Endothelial cell (in vitro differentiated cells): ENCODE measurements around the gene CASP9. TPM values are rescaled to one million over a fixed set of nuclear protein-coding genes. Genes with fewer than 3 reads are reported as not detected.

ENCODE experiments used
- DNase-seq: peaks from one replicate; pipeline ENCODE4 v3.0.0; 2021; ENCODE audit warnings: low spot score
- H3K27ac Mint-ChIP-seq: one replicate; pipeline ENCODE4 v1.8.0; 2021; ENCODE audit warnings: mixed read lengths, inconsistent platforms; ENCODE audit not compliant: unreplicated experiment
- H3K27me3 Mint-ChIP-seq: one replicate; pipeline ENCODE4 v1.8.0; 2021; ENCODE audit warnings: mild to moderate bottlenecking, moderate library complexity, mixed read lengths, inconsistent platforms; ENCODE audit not compliant: unreplicated experiment
- H3K36me3 Mint-ChIP-seq: one replicate; pipeline ENCODE4 v1.8.0; 2021; ENCODE audit warnings: mild to moderate bottlenecking, low read depth, mixed read lengths, inconsistent platforms; ENCODE audit not compliant: unreplicated experiment
- H3K4me1 Mint-ChIP-seq: one replicate; pipeline ENCODE4 v1.8.0; 2021; ENCODE audit warnings: mild to moderate bottlenecking, mixed read lengths, inconsistent platforms; ENCODE audit not compliant: unreplicated experiment
- H3K4me3 Mint-ChIP-seq: one replicate; pipeline ENCODE4 v1.8.0; 2021; ENCODE audit warnings: mild to moderate bottlenecking, mixed read lengths, inconsistent platforms; ENCODE audit not compliant: unreplicated experiment
- H3K9me3 Mint-ChIP-seq: one replicate; pipeline ENCODE4 v1.8.0; 2021; ENCODE audit warnings: mixed read lengths, inconsistent platforms; ENCODE audit not compliant: unreplicated experiment
- total RNA-seq: library from RNA; stranded (reverse); fragmentation: NEBNext Ultra II Directional; extraction: Animal tissue kit (Norgen Biotek cat#: 25700); gene quantifications from one replicate; pipeline ENCODE4 v1.2.1, GENCODE V29; 2021; ENCODE audit not compliant: unreplicated experiment
- TF ChIP-seq, protein P1 (sequence below): fragments of 200-600 bp; sonication (generic); IDR thresholded peaks from one replicate; pipeline ENCODE4 v1.5.0; 2021; ENCODE audit warnings: antibody characterized with exemption; ENCODE audit not compliant: unreplicated experiment

Gene CASP9
- total RNA-seq, 1 donor from 2014 or later = 12.0 TPM

DNA sequence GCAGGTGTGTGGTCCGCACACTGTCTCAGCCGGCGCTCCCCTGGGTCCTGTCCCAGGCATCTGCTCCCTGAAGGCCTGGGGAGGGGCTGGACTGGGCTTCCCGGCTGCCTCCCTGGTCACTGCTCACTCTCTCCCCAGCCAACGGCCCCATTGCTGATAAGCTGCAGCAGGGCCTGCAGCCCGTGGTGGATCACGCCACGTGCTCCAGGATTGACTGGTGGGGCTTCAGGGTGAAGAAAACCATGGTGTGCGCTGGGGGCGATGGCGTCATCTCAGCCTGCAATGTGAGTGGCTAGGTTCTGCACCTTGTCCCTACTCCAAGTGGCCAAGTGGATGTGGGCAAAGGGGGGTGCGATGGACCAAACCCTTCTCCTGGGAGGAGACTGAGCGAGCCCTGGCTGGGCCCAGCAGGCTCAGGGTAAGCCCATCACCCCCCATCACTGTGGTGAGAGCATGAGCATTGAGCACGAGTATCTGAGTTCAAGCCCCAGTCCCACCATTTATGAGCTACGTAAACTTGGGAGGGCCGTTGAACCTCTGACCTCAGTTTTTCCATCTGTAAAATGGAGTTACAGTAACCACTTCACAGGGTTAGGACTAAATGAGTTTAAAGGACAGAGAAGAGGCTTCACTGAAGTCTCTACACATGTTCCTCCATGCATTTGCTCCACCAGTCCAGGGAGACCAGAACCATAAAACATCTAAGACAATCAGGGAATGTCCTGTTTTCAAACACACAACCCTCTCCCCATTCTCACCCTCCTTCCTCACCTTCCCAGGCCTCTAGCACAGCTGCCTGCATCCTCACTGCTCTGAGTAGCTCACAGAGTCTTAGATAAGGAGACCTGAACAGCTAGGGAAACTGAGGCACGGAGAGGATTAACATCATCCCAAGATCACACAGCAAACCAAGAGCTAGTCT lies 79.3 kb downstream of the CASP9 start:
- Mint-ChIP-seq H3K36me3 (peaks cover 4% of the 10 kb centered on the region), H3K4me1 (peaks cover 2% of the 10 kb centered on the region), H3K4me3 (no peak overlapping the region)

DNA sequence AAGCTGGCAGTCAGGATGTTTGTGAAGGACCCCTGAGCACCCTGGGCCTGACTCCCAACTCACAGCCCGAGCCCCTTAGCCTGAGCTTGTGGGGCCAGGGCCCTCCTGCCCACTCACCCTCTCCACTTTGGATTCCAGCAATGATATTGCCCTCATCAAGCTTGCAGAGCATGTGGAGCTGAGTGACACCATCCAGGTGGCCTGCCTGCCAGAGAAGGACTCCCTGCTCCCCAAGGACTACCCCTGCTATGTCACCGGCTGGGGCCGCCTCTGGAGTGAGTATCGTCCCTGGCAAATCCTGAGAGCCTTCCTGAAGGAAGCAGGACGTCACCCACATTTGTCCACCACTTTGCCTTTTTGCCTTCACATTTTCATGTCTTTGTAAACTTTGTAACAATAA lies 80.7 kb downstream of the CASP9 start:
- Mint-ChIP-seq H3K27me3 (peaks cover 5% of the 10 kb centered on the region), H3K36me3 (peaks cover 4% of the 10 kb centered on the region), H3K27ac (no peak overlapping the region), H3K4me3 (no peak overlapping the region), H3K4me1 (peaks cover 2% of the 10 kb centered on the region), H3K9me3 (no peaks in the 10 kb centered on the region)
- TF ChIP-seq, protein P1, sequence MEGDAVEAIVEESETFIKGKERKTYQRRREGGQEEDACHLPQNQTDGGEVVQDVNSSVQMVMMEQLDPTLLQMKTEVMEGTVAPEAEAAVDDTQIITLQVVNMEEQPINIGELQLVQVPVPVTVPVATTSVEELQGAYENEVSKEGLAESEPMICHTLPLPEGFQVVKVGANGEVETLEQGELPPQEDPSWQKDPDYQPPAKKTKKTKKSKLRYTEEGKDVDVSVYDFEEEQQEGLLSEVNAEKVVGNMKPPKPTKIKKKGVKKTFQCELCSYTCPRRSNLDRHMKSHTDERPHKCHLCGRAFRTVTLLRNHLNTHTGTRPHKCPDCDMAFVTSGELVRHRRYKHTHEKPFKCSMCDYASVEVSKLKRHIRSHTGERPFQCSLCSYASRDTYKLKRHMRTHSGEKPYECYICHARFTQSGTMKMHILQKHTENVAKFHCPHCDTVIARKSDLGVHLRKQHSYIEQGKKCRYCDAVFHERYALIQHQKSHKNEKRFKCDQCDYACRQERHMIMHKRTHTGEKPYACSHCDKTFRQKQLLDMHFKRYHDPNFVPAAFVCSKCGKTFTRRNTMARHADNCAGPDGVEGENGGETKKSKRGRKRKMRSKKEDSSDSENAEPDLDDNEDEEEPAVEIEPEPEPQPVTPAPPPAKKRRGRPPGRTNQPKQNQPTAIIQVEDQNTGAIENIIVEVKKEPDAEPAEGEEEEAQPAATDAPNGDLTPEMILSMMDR = no peak
- no peak for DNase-seq

More for the DNA sequence above, 79.3 kb downstream of the CASP9 start:
- Mint-ChIP-seq H3K27ac (no peak overlapping the region), H3K27me3 (peaks cover 9% of the 10 kb centered on the region), H3K9me3 (no peaks in the 10 kb centered on the region)
- TF ChIP-seq, protein P1 = no peak
- DNase-seq = no peak

DNA sequence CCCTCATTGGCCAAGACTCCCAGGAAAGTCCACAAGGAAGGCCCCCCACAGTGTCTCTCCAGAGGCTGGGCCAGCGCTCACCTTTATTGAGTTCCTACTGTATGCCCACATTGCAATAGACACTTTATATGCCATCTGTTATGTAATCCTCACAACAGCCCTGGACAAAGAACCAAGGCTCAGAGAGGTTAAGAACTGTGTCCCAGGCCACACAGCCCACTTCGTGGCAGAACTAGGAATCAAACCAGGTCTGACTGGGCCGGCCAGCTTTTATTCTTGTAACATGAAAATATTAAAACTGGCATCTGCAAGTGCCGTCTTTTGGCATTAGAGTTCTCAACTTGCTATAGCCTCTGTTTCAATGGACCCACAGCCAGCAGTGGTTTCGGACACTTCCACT lies 81.3 kb downstream of the CASP9 start:
- H3K27ac Mint-ChIP-seq = no peak overlapping the region
- H3K27me3 Mint-ChIP-seq = peaks cover 5% of the 10 kb centered on the region
- H3K4me3 Mint-ChIP-seq = no peak overlapping the region
- H3K9me3 Mint-ChIP-seq = no peaks in the 10 kb centered on the region
- H3K4me1 Mint-ChIP-seq = peaks cover 2% of the 10 kb centered on the region
- DNase-seq = no peak
- peaks cover 4% of the 10 kb centered on the region for H3K36me3 Mint-ChIP-seq
- TF ChIP-seq, protein P1 = no peak

DNA sequence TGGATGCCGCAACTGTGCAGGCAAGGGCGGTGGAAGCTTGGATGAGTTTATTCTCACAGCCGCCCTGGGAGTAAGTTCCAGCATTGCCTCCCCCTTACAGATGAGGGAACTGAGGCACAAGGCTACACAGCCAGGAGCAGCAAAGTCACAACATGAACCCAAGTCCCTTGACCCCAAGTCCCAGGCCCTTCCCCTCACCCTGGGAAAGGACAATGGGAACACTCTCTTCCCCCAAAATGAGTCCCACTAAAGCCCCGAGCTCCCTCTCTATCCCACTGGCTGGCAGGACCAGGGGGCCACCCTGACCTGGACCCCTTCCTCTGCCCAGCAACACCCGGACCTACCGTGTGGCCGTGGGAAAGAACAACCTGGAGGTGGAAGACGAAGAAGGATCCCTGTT lies 81.9 kb downstream of the CASP9 start:
- Mint-ChIP-seq H3K36me3 (peaks cover 4% of the 10 kb centered on the region), H3K27me3 (peaks cover 5% of the 10 kb centered on the region), H3K4me3 (no peak overlapping the region), H3K9me3 (no peaks in the 10 kb centered on the region), H3K27ac (no peak overlapping the region), H3K4me1 (peaks cover 2% of the 10 kb centered on the region)
- TF ChIP-seq, protein P1 = no peak
- no peak for DNase-seq

Other genes starting within 250 kb of the CASP9 start
- 6.6 TPM for gene EFHD2, start 114.3 kb downstream of the CASP9 start, total RNA-seq
- gene CTRC, start 85.8 kb downstream of the CASP9 start, total RNA-seq = not detected
- not detected for gene CELA2A, start 67.5 kb downstream of the CASP9 start, total RNA-seq
- gene CELA2B, start 48.1 kb downstream of the CASP9 start, total RNA-seq = not detected
- gene DNAJC16, start 2.6 kb upstream of the CASP9 start, total RNA-seq = 19.9 TPM
- gene AGMAT, start 60.8 kb upstream of the CASP9 start, total RNA-seq = 0.18 TPM
- gene DDI2, start 93.2 kb upstream of the CASP9 start, total RNA-seq = 24.0 TPM
- 82.3 TPM for gene PLEKHM2, start 160.1 kb upstream of the CASP9 start, total RNA-seq
- 3.5 TPM for gene SLC25A34, start 212.0 kb upstream of the CASP9 start, total RNA-seq
- gene TMEM82, start 218.3 kb upstream of the CASP9 start, total RNA-seq = not detected
- gene FBLIM1, start 234.6 kb upstream of the CASP9 start, total RNA-seq = 198 TPM